Fibroblast of lung (primary cell): ENCODE results near the gene C1orf105.

Source experiments
- CTCF ChIP-seq, 2 donors: IDR thresholded peaks in 1 of 2; conservative IDR thresholded peaks in 1 of 2; 1 replicate in 1 of 2; 2 replicates in 1 of 2; pipeline ENCODE4 v1.5.1; 2011 to 2012; ENCODE audit warnings: low read length in 2 of 2, control low read depth in 1 of 2, inconsistent platforms in 1 of 2, low read depth in 1 of 2, mild to moderate bottlenecking in 1 of 2
- EZH2 ChIP-seq: IDR thresholded peaks from 2 replicates; pipeline ENCODE4 v1.5.1; 2012; ENCODE audit warnings: low read length, control low read depth, mild to moderate bottlenecking; ENCODE audit errors: missing control alignments

GRCh38 chr1:172453153-172453545 is 32.7 kb downstream of the C1orf105 start:
- TF ChIP-seq CTCF (conservative IDR thresholded peaks at IDR 0.05 in 1 of 2, IDR thresholded peaks at IDR 0.05 in 1 of 2; ENCODE audit: low read depth in 1 of 2, low read length in 2 of 2): no peak
- no peak for TF ChIP-seq EZH2
